ENCODE measurements around the gene PDLIM3.

Gene PDLIM3

DNA sequence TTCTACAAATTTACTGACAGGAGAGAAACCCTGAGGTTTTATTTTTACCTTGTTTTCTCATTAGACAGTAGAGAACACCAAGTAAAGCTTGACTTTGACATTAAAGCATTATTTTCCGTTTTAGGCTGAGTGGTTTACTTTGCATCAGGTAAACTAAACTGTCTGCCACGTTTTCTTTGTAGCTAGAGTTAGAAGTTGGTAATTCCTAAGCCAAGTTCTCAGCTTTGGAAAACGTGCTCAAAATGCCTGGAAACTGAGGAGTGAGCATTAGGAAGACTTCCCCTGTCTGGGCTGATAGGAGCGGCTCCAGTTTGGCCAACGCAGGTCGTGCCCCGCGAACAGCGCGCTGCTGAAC is 819 bp downstream of the PDLIM3 start (continued):
- TF ChIP-seq, protein P1, sequence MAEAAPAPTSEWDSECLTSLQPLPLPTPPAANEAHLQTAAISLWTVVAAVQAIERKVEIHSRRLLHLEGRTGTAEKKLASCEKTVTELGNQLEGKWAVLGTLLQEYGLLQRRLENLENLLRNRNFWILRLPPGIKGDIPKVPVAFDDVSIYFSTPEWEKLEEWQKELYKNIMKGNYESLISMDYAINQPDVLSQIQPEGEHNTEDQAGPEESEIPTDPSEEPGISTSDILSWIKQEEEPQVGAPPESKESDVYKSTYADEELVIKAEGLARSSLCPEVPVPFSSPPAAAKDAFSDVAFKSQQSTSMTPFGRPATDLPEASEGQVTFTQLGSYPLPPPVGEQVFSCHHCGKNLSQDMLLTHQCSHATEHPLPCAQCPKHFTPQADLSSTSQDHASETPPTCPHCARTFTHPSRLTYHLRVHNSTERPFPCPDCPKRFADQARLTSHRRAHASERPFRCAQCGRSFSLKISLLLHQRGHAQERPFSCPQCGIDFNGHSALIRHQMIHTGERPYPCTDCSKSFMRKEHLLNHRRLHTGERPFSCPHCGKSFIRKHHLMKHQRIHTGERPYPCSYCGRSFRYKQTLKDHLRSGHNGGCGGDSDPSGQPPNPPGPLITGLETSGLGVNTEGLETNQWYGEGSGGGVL (tag by site-specific recombination; IDR thresholded peaks at IDR 0.05), result no peak
- TF ChIP-seq ZFP3 (tag by site-specific recombination; IDR thresholded peaks at IDR 0.05; ENCODE audit: low read depth) (no peak), ZFHX2 (tag by site-specific recombination; conservative IDR thresholded peaks at IDR 0.05) (no peak), ZNF112 (tag by site-specific recombination; IDR thresholded peaks at IDR 0.05) (no peak), ZNF785 (tag by site-specific recombination; IDR thresholded peaks at IDR 0.05) (no peak), SALL2 (tag by site-specific recombination; IDR thresholded peaks at IDR 0.05; ENCODE audit: borderline replicate concordance) (no peak), ZNF776 (tag by site-specific recombination; IDR thresholded peaks at IDR 0.05; ENCODE audit: borderline replicate concordance) (no peak)
- TF ChIP-seq, protein P2, sequence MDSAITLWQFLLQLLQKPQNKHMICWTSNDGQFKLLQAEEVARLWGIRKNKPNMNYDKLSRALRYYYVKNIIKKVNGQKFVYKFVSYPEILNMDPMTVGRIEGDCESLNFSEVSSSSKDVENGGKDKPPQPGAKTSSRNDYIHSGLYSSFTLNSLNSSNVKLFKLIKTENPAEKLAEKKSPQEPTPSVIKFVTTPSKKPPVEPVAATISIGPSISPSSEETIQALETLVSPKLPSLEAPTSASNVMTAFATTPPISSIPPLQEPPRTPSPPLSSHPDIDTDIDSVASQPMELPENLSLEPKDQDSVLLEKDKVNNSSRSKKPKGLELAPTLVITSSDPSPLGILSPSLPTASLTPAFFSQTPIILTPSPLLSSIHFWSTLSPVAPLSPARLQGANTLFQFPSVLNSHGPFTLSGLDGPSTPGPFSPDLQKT (IDR thresholded peaks at IDR 0.05; ENCODE audit: borderline replicate concordance, low read depth, low read length), result no peak

- H3K27ac ChIP-seq (ENCODE audit: extremely low read depth, low read depth, low read length), result no peak overlapping the region
- H3K4me1 ChIP-seq (ENCODE audit: control insufficient read depth, insufficient read depth, low read length), result no peaks in the 10 kb centered on the region
- no peak overlapping the region for H3K4me3 ChIP-seq (ENCODE audit: low read depth, low read length)
- H3K36me3 ChIP-seq (ENCODE audit: control insufficient read depth in 2 of 2, insufficient read depth in 1 of 2, low read length in 2 of 2), result no peaks in the 10 kb centered on the region
- no peak for TF ChIP-seq SCRT1 (tag by site-specific recombination; IDR thresholded peaks at IDR 0.05; ENCODE audit: borderline replicate concordance)
- peak; percentile 69; the same call in 1 of the 2 replicates for TF ChIP-seq PRDM1 (tag by site-specific recombination; IDR thresholded peaks at IDR 0.05)
- H3K9me3 ChIP-seq (ENCODE audit: control insufficient read depth, insufficient read depth, low read depth, low read length), result no peaks in the 10 kb centered on the region
- CTCF ChIA-PET, result interaction anchor here (0.6 to 1.3 kb wide), 2 partner anchors 26 to 65 kb away, joined by 4 to 5 read pairs; no protein-coding TSS in a partner anchor
- POLR2A ChIA-PET, result no interaction called here
Measured at GRCh38 chr4:185532795-185533324, 2.4 kb downstream of the PDLIM3 start.

DNA sequence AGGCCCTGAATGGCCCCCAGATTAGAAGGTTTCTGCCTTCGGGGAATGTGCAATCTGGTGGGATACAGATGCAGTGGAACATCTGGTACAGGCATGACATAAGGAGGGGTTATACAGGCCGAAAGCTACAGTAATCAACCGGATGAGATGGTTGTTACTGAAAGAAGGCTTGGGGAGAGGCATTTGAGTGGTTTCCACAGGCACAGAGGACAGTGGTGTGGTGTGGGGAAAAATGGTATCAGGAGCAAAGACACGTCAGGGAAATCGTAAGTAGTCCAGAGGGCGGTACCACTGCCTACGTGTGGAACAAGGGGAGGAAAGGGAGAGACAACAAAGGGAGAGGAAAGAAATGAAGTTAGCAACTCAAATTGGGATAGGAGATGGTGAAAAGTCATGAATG is 3.0 kb downstream of the PDLIM3 start:
- H3K4me3 ChIP-seq (ENCODE audit: low read depth, low read length), result no peak overlapping the region
- H3K27ac ChIP-seq (ENCODE audit: extremely low read depth, low read depth, low read length), result no peak overlapping the region
- H3K4me1 ChIP-seq (ENCODE audit: control insufficient read depth, insufficient read depth, low read length), result no peaks in the 10 kb centered on the region
- H3K36me3 ChIP-seq (ENCODE audit: control insufficient read depth in 2 of 2, insufficient read depth in 1 of 2, low read length in 2 of 2), result no peaks in the 10 kb centered on the region
- H3K9me3 ChIP-seq (ENCODE audit: control insufficient read depth, insufficient read depth, low read depth, low read length), result no peaks in the 10 kb centered on the region
- POLR2A ChIA-PET, result no interaction called here
- CTCF ChIA-PET, result interaction anchor here (0.6 kb wide), 2 partner anchors 25 to 35 kb away, joined by 3 to 4 read pairs; no protein-coding TSS in a partner anchor
- no peak for TF ChIP-seq GLIS1 (tag by site-specific recombination; IDR thresholded peaks at IDR 0.05)
- no peak for TF ChIP-seq ZNF202 (tag by site-specific recombination; IDR thresholded peaks at IDR 0.05; ENCODE audit: borderline replicate concordance)
- TF ChIP-seq ZNF302 (tag by site-specific recombination; IDR thresholded peaks at IDR 0.05; ENCODE audit: low read depth), result no peak
- no peak for TF ChIP-seq ZBTB7A (tag by site-specific recombination; IDR thresholded peaks at IDR 0.05; ENCODE audit: low read depth)
- no peak for TF ChIP-seq PRDM2 (tag by site-specific recombination; IDR thresholded peaks at IDR 0.05; ENCODE audit: borderline replicate concordance)
- TF ChIP-seq ZNF350 (tag by site-specific recombination; IDR thresholded peaks at IDR 0.05), result no peak
- TF ChIP-seq ZBTB17 (tag by site-specific recombination; IDR thresholded peaks at IDR 0.05), result no peak
- no peak for TF ChIP-seq ZSCAN16 (tag by site-specific recombination; IDR thresholded peaks at IDR 0.05)
- no peak for TF ChIP-seq ZNF391 (tag by site-specific recombination; IDR thresholded peaks at IDR 0.05; ENCODE audit: borderline replicate concordance, low read depth)
- TF ChIP-seq, protein P3, sequence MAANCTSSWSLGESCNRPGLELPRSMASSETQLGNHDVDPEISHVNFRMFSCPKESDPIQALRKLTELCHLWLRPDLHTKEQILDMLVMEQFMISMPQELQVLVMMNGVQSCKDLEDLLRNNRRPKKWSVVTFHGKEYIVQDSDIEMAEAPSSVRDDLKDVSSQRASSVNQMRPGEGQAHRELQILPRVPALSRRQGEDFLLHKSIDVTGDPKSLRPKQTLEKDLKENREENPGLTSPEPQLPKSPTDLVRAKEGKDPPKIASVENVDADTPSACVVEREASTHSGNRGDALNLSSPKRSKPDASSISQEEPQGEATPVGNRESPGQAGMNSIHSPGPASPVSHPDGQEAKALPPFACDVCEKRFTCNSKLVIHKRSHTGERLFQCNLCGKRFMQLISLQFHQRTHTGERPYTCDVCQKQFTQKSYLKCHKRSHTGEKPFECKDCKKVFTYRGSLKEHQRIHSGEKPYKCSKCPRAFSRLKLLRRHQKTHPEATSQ (tag by site-specific recombination; IDR thresholded peaks at IDR 0.05), result no peak
- TF ChIP-seq, protein P4, sequence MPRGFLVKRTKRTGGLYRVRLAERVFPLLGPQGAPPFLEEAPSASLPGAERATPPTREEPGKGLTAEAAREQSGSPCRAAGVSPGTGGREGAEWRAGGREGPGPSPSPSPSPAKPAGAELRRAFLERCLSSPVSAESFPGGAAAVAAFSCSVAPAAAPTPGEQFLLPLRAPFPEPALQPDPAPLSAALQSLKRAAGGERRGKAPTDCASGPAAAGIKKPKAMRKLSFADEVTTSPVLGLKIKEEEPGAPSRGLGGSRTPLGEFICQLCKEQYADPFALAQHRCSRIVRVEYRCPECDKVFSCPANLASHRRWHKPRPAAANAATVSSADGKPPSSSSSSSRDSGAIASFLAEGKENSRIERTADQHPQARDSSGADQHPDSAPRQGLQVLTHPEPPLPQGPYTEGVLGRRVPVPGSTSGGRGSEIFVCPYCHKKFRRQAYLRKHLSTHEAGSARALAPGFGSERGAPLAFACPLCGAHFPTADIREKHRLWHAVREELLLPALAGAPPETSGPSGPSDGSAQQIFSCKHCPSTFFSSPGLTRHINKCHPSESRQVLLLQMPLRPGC (tag by site-specific recombination; IDR thresholded peaks at IDR 0.05), result no peak

Data from HEK293 (cell line).